Activated T-helper 2 cell treated with anti-CD3 and anti-CD28 coated beads, Interferon-gamma antibody, Interleukin-2, Interleukin-4, amounts not matched to agents 10 μg/mL and 5 μg/mL and 100 μg/mL, durations not matched to agents 14 hours and 24 hours and 36 hours (primary cell): Measurements from ENCODE around the gene PRKCA. TPM values are rescaled to one million over a fixed set of nuclear protein-coding genes. Genes with fewer than 3 reads are reported as not detected.
A peak's percentile ranks its signal among the peaks of the same experiment; 100 is the strongest.

Experiments used
- DNase-seq: peaks from one replicate; pipeline ENCODE4 v3.0.0; 2021; ENCODE audit warnings: low spot score
- H3K27ac Mint-ChIP-seq: one replicate; pipeline ENCODE4 v1.8.0; 2021; ENCODE audit warnings: mixed read lengths
- H3K27me3 Mint-ChIP-seq: one replicate; pipeline ENCODE4 v1.8.0; 2021; ENCODE audit warnings: low read depth, mixed read lengths
- H3K36me3 Mint-ChIP-seq: one replicate; pipeline ENCODE4 v1.8.0; 2021; ENCODE audit warnings: low read depth, mixed read lengths
- H3K4me1 Mint-ChIP-seq: one replicate; pipeline ENCODE4 v1.8.0; 2021; ENCODE audit warnings: low read depth, mixed read lengths
- H3K4me3 Mint-ChIP-seq: one replicate; pipeline ENCODE4 v1.8.0; 2021; ENCODE audit warnings: low read depth, mild to moderate bottlenecking, moderate library complexity, mixed read lengths
- H3K9me3 Mint-ChIP-seq: one replicate; pipeline ENCODE4 v1.8.0; 2021; ENCODE audit warnings: mixed read lengths
- intact Hi-C: fragments of 100-400 bp; cut with micrococcal nuclease; formaldehyde crosslinking; loops from one replicate; pipeline ENCODE4 v1.15.1; 2023
- total RNA-seq: library from RNA; stranded (reverse); gene quantifications from 2 replicates; pipeline ENCODE4 v1.2.3, GENCODE V29; 2022

Gene PRKCA
- total RNA-seq, 1 donor from 2014 or later = 268 TPM

DNA sequence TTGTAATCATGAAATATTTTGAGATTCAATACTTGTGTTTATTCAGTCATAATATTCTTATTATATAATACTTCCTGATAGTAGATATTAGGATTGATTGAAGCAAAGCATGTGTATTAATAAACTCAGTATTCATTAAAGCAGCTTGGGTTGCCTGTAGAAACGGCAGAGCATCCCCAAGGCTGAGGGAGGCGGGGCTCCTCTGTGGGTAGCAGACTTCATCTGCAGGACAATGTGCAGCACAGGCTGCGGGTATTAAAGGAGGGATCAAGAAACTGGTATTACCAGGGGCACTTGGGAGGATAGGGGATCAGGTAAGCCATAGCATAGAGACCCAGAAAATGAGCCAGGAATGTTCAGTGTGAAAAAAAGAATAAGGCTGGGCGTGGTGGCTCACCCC is 213.6 kb downstream of the PRKCA start:
- no peak for DNase-seq
- Mint-ChIP-seq H3K4me3 (no peak overlapping the region), H3K9me3 (no peaks in the 10 kb centered on the region), H3K27me3 (no peaks in the 10 kb centered on the region), H3K27ac (no peak overlapping the region), H3K4me1 (peaks cover 64% of the 10 kb centered on the region), H3K36me3 (peaks cover 66% of the 10 kb centered on the region)
- intact Hi-C loops = loop anchor here (2.0 kb wide), 1 partner anchor 115 kb away; no protein-coding TSS in a partner anchor

- intact Hi-C loops = loop anchor here (1.0 to 2.0 kb wide), 2 partner anchors 8 to 27 kb away; no protein-coding TSS in a partner anchor
- Mint-ChIP-seq H3K36me3 (peaks cover 69% of the 10 kb centered on the region), H3K4me3 (no peak overlapping the region)
Measured at GRCh38 chr17:66517336-66518009, 215.1 kb downstream of the PRKCA start.

DNA sequence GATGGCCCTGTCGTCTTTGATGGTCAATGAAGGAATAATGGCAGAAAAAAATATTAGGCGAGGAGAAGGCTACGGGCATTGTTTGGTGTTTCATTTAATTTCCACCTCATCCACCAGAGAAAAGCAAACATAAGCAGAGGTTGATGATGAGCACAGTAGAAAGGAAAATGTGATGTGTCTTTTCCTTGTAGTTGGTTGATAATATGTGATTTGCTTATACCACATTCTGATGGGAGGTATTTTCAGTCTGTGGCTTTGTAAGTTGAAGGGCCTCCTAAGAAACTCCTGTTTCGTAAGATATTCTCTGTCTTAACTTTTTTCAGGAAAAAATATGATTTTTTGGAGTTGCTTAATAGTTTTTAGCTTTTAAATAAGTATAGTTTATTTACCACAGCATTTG is 215.7 kb downstream of the PRKCA start:
- H3K4me3 Mint-ChIP-seq = no peak overlapping the region
- peaks cover 69% of the 10 kb centered on the region for H3K4me1 Mint-ChIP-seq
- H3K9me3 Mint-ChIP-seq = no peaks in the 10 kb centered on the region
- DNase-seq = no peak
- peak overlapping the region; percentile 90 for H3K27ac Mint-ChIP-seq
- H3K36me3 Mint-ChIP-seq = peaks cover 72% of the 10 kb centered on the region
- intact Hi-C loops = loop anchor here (1.0 to 2.0 kb wide), 2 partner anchors 9 to 27 kb away; no protein-coding TSS in a partner anchor
- H3K27me3 Mint-ChIP-seq = no peaks in the 10 kb centered on the region

More at GRCh38 chr17:66517336-66518009, 215.1 kb downstream of the PRKCA start:
- no peaks in the 10 kb centered on the region for H3K9me3 Mint-ChIP-seq
- no peaks in the 10 kb centered on the region for H3K27me3 Mint-ChIP-seq
- peak overlapping the region; percentile 90 for H3K27ac Mint-ChIP-seq
- peaks cover 66% of the 10 kb centered on the region for H3K4me1 Mint-ChIP-seq
- DNase-seq = no peak

DNA sequence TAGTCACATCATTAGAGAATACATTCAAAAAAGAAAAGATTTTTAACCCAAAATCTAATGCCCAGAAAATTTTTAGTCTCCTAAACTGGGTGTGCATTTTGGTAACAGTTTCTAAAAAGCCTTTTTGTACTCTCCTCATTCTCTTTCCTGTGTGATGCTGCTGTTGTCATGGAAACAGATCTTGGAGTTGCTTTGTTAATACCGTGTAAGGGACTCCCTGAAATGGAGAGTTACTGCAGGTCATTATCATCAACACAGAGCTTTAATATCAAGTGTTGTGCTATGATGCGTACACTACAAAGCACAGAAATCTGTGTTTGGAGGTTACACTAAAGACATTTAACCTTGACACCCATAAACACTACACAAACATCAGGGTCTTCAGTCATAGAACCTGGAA is 216.3 kb downstream of the PRKCA start:
- H3K9me3 Mint-ChIP-seq = no peaks in the 10 kb centered on the region
- peaks cover 68% of the 10 kb centered on the region for H3K4me1 Mint-ChIP-seq
- H3K27ac Mint-ChIP-seq = peak overlapping the region; percentile 51
- intact Hi-C loops = loop anchor here (1.0 to 2.0 kb wide), 2 partner anchors 9 to 28 kb away; no protein-coding TSS in a partner anchor
- DNase-seq = no peak
- no peak overlapping the region for H3K4me3 Mint-ChIP-seq
- peaks cover 74% of the 10 kb centered on the region for H3K36me3 Mint-ChIP-seq
- no peaks in the 10 kb centered on the region for H3K27me3 Mint-ChIP-seq

- Mint-ChIP-seq H3K9me3 (no peaks in the 10 kb centered on the region), H3K36me3 (peaks cover 74% of the 10 kb centered on the region), H3K4me3 (no peak overlapping the region), H3K27ac (peak overlapping the region; percentile 51), H3K27me3 (no peaks in the 10 kb centered on the region), H3K4me1 (peaks cover 65% of the 10 kb centered on the region)
- intact Hi-C loops = loop anchor here (2.0 kb wide), 1 partner anchor 28 kb away; no protein-coding TSS in a partner anchor
- no peak for DNase-seq
Measured at GRCh38 chr17:66519154-66519553, 216.7 kb downstream of the PRKCA start.

DNA sequence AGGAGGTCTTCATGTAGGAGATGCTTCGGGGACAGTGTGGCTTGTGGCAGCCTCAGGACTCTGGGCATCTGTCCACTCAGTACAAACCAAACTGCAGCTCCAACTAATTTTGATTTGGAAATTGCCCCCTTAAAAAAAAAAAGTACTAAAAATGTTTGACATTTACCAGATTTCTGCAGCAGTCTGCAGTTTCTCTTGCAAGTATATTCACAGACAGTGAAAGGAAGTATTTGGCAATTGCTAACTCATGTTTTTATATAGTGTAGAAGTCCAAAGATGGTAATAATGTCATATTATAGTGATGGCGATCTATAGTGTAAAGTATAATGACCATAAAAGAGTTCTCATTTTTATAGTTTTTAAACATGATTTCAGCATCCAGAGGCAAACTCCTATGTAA is 218.6 kb downstream of the PRKCA start:
- intact Hi-C loops = no loop called here

DNA sequence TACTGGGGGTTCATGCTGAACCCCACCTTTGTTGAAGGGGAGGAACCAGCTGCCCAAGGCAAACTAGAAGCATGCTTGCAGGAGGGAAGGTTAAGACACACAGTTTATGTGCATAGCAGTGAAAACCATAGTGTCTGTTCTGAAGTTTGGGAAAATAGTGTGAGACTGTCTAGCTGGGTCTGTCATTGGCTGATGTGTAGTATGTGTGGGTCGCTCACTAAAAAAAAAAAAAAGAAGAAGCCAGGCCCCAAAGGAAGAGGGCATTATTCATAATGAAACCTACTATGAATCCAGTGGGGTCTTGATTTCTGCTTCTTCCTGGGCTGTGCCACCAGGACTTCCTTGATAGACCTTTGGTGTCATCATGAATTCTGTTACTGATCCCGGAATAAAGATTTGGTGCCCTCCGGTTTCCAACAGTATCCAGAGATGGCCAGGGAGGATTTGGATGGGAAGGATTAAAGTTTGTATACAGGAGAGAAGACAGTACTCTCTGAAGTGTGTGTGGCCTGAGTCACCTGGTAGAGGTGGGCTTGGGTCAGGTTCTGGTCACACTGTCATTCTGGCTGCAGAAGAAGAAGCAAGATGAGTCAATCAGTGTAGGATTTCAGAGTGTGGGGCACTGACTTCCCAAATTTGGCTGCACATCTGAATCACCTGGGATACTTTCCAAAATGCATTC is 220.3 kb downstream of the PRKCA start:
- H3K4me1 Mint-ChIP-seq = peaks cover 63% of the 10 kb centered on the region
- H3K36me3 Mint-ChIP-seq = peaks cover 65% of the 10 kb centered on the region
- intact Hi-C loops = no loop called here
- peak overlapping the region; percentile 72 for H3K27ac Mint-ChIP-seq
- DNase-seq = no peak
- H3K4me3 Mint-ChIP-seq = no peak overlapping the region
- H3K27me3 Mint-ChIP-seq = no peaks in the 10 kb centered on the region
- no peaks in the 10 kb centered on the region for H3K9me3 Mint-ChIP-seq

More for the DNA sequence above, 218.6 kb downstream of the PRKCA start:
- H3K36me3 Mint-ChIP-seq = peaks cover 72% of the 10 kb centered on the region
- no peak for DNase-seq
- H3K9me3 Mint-ChIP-seq = no peaks in the 10 kb centered on the region
- H3K27ac Mint-ChIP-seq = no peak overlapping the region
- H3K27me3 Mint-ChIP-seq = no peaks in the 10 kb centered on the region
- H3K4me3 Mint-ChIP-seq = no peak overlapping the region
- H3K4me1 Mint-ChIP-seq = peaks cover 65% of the 10 kb centered on the region

- Mint-ChIP-seq H3K36me3 (peaks cover 66% of the 10 kb centered on the region), H3K27me3 (no peaks in the 10 kb centered on the region), H3K27ac (peak overlapping the region; percentile 40), H3K4me3 (no peak overlapping the region), H3K4me1 (peaks cover 59% of the 10 kb centered on the region), H3K9me3 (no peaks in the 10 kb centered on the region)
- intact Hi-C loops = loop anchor here (2.0 kb wide), 1 partner anchor 23 kb away; no protein-coding TSS in a partner anchor
- DNase-seq = no peak
Measured at GRCh38 chr17:66523378-66524200, 221.2 kb downstream of the PRKCA start.

DNA sequence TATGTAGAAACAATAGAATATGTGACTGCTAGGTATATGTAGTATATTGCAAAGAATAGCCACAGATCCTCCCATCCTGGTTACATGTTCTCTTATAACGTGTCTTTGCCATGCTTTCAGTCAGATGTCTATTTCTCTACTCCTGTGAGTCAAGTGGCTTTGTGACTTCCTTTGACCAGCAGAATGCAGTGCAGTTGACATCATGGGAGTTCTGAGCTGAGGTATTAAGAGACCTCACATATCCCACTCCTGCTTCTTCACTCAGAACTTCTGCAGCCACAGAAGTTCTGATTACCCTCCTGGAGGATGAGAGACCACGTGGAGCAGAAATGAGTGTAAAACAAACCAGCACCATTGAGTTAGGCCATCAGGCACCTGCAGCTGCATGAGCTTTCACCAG is 222.5 kb downstream of the PRKCA start:
- no peak for DNase-seq
- H3K4me3 Mint-ChIP-seq = no peak overlapping the region
- intact Hi-C loops = loop anchor here (2.0 kb wide), 1 partner anchor 22 kb away; no protein-coding TSS in a partner anchor
- no peaks in the 10 kb centered on the region for H3K9me3 Mint-ChIP-seq
- peaks cover 49% of the 10 kb centered on the region for H3K4me1 Mint-ChIP-seq
- H3K27me3 Mint-ChIP-seq = no peaks in the 10 kb centered on the region
- peak overlapping the region; percentile 50 for H3K27ac Mint-ChIP-seq
- peaks cover 66% of the 10 kb centered on the region for H3K36me3 Mint-ChIP-seq

- Mint-ChIP-seq H3K9me3 (no peaks in the 10 kb centered on the region), H3K36me3 (peaks cover 70% of the 10 kb centered on the region), H3K4me1 (peaks cover 51% of the 10 kb centered on the region), H3K27me3 (no peaks in the 10 kb centered on the region), H3K4me3 (no peak overlapping the region), H3K27ac (peak overlapping the region; percentile 7)
- intact Hi-C loops = loop anchor here (2.0 kb wide), 1 partner anchor 21 kb away; no protein-coding TSS in a partner anchor
- DNase-seq = no peak
Measured at GRCh38 chr17:66525338-66525737, 222.9 kb downstream of the PRKCA start.

DNA sequence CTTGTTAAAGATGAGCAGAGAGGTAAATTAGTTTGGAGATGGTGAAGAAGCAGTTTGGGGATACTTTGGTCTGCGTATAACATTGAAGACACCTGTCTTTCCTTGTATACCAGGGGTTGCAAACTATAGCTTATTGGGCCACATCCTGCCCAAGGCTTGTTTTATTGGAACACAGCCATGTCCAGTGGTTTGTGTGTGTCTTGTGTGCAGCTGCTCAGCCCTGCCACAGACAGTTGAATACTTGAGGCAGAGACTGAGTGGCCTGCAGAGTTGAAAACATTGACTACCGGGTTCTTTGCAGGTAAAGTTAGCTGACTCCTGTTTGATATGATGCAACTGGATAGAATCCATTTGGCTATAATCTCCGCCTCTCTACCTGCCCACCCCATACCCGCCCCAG is 224.4 kb downstream of the PRKCA start:
- Mint-ChIP-seq H3K36me3 (peaks cover 73% of the 10 kb centered on the region), H3K4me1 (peaks cover 52% of the 10 kb centered on the region), H3K27ac (no peak overlapping the region), H3K4me3 (no peak overlapping the region), H3K27me3 (no peaks in the 10 kb centered on the region), H3K9me3 (no peaks in the 10 kb centered on the region)
- no peak for DNase-seq
- intact Hi-C loops = no loop called here

- H3K9me3 Mint-ChIP-seq = no peaks in the 10 kb centered on the region
- H3K27ac Mint-ChIP-seq = no peak overlapping the region
- H3K27me3 Mint-ChIP-seq = no peaks in the 10 kb centered on the region
- peaks cover 46% of the 10 kb centered on the region for H3K4me1 Mint-ChIP-seq
- DNase-seq = no peak
- H3K4me3 Mint-ChIP-seq = no peak overlapping the region
- H3K36me3 Mint-ChIP-seq = peaks cover 68% of the 10 kb centered on the region
- intact Hi-C loops = no loop called here
Measured at GRCh38 chr17:66527335-66527734, 224.9 kb downstream of the PRKCA start.
